A549 (cell line): ENCODE data around the gene FGD2.
"Not testable (repeated sequence)": the region's sequence is repeated elsewhere in the genome, so short reads cannot be mapped to it uniquely, and the experiment has no call there.

Source experiments
- CEBPB ChIP-seq, 2 experiments: fragments of >200 bp in 1 of 2; sonication (Bioruptor Twin) in 1 of 2; formaldehyde crosslinking in 1 of 2; IDR thresholded peaks; 2 replicates each; pipeline ENCODE4 v1.6.1; 2012 to 2016
- EP300 ChIP-seq, 2 experiments: fragments of >200 bp; sonication (Bioruptor Twin); formaldehyde crosslinking; IDR thresholded peaks; 2 replicates in 1 of 2; 3 replicates in 1 of 2; pipeline ENCODE4 v1.6.1; 2016 to 2017
- HDAC2 ChIP-seq: fragments of 200-600 bp; sonication (generic); IDR thresholded peaks from 2 replicates; pipeline ENCODE4 v1.6.1; 2016
- HOXA7 ChIP-seq: fragments of 250-450 bp; sonication (Bioruptor Pico); IDR thresholded peaks from 2 replicates; pipeline ENCODE4 v1.5.0; 2020; ENCODE audit warnings: mild to moderate bottlenecking, moderate library complexity
- KDM1A ChIP-seq: fragments of 200-600 bp; sonication (generic); IDR thresholded peaks from 2 replicates; pipeline ENCODE4 v1.6.1; 2016; ENCODE audit warnings: low read depth, mild to moderate bottlenecking
- MAFK ChIP-seq: fragments of 450-650 bp; IDR thresholded peaks from 2 replicates; pipeline ENCODE4 v1.6.1; 2014; ENCODE audit not compliant: partially characterized antibody
- RAD21 ChIP-seq, 2 experiments: fragments of >200 bp in 1 of 2; sonication (Bioruptor Twin) in 1 of 2; formaldehyde crosslinking in 1 of 2; IDR thresholded peaks in 1 of 2; conservative IDR thresholded peaks in 1 of 2; 2 replicates in 1 of 2; 3 replicates in 1 of 2; pipeline ENCODE4 v1.6.1; 2012 to 2018; ENCODE audit warnings: inconsistent platforms in 1 of 2
- SREBF2 ChIP-seq: fragments of 450-650 bp; IDR thresholded peaks from 2 replicates; pipeline ENCODE4 v1.6.1; 2014; ENCODE audit warnings: mild to moderate bottlenecking, moderate library complexity
- TF ChIP-seq, protein P1 (sequence below): fragments of 450-650 bp; IDR thresholded peaks from 2 replicates; pipeline ENCODE4 v1.6.1; 2014; ENCODE audit warnings: antibody characterized with exemption
- TF ChIP-seq, protein P2 (sequence below): fragments of >200 bp; sonication (Bioruptor Twin); formaldehyde crosslinking; IDR thresholded peaks from 3 replicates; pipeline ENCODE4 v1.5.1; 2016
- TF ChIP-seq, protein P3 (sequence below): IDR thresholded peaks from 2 replicates; pipeline ENCODE4 v1.6.1; 2012
- TF ChIP-seq, protein P4 (sequence below): fragments of 250-450 bp; sonication (Bioruptor Pico); IDR thresholded peaks from 2 replicates; pipeline ENCODE4 v1.5.0; 2021; ENCODE audit warnings: mild to moderate bottlenecking, moderate library complexity, borderline replicate concordance
- TF ChIP-seq, protein P5 (sequence below): IDR thresholded peaks from 2 replicates; pipeline ENCODE4 v1.6.1; 2012; ENCODE audit warnings: low read depth, borderline replicate concordance

DNA sequence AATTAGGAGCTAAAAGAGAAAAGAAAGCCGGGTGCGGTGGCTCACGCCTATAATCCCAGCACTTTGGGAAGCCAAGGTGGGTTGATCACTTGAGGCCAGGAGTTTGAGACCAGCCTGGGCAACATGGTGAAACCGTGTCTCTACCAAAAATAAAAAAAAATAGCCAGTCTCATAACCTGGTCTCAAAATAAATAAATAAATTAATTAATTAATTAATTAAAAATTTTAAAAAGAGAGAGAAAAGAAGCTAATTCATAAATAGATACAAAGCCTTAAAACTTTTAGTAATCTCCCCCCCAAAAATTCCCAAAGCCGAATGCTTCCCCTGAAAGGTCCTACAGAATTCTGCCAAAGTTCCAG, 53.5 kb downstream of the FGD2 start:
- not testable (repeated sequence) for TF ChIP-seq RAD21 (conservative IDR thresholded peaks at IDR 0.05 in 1 of 2, IDR thresholded peaks at IDR 0.05 in 1 of 2); KDM1A; HDAC2; HOXA7 (CRISPR knock-in tag); SREBF2; MAFK; CEBPB (IDR thresholded peaks at IDR 0.05); EP300 (IDR thresholded peaks at IDR 0.05)
- TF ChIP-seq, protein P1, sequence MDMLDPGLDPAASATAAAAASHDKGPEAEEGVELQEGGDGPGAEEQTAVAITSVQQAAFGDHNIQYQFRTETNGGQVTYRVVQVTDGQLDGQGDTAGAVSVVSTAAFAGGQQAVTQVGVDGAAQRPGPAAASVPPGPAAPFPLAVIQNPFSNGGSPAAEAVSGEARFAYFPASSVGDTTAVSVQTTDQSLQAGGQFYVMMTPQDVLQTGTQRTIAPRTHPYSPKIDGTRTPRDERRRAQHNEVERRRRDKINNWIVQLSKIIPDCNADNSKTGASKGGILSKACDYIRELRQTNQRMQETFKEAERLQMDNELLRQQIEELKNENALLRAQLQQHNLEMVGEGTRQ: not testable (repeated sequence)
- TF ChIP-seq, protein P2, sequence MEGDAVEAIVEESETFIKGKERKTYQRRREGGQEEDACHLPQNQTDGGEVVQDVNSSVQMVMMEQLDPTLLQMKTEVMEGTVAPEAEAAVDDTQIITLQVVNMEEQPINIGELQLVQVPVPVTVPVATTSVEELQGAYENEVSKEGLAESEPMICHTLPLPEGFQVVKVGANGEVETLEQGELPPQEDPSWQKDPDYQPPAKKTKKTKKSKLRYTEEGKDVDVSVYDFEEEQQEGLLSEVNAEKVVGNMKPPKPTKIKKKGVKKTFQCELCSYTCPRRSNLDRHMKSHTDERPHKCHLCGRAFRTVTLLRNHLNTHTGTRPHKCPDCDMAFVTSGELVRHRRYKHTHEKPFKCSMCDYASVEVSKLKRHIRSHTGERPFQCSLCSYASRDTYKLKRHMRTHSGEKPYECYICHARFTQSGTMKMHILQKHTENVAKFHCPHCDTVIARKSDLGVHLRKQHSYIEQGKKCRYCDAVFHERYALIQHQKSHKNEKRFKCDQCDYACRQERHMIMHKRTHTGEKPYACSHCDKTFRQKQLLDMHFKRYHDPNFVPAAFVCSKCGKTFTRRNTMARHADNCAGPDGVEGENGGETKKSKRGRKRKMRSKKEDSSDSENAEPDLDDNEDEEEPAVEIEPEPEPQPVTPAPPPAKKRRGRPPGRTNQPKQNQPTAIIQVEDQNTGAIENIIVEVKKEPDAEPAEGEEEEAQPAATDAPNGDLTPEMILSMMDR: not testable (repeated sequence)
- TF ChIP-seq, protein P3, sequence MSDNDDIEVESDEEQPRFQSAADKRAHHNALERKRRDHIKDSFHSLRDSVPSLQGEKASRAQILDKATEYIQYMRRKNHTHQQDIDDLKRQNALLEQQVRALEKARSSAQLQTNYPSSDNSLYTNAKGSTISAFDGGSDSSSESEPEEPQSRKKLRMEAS: not testable (repeated sequence)
- TF ChIP-seq, protein P4, sequence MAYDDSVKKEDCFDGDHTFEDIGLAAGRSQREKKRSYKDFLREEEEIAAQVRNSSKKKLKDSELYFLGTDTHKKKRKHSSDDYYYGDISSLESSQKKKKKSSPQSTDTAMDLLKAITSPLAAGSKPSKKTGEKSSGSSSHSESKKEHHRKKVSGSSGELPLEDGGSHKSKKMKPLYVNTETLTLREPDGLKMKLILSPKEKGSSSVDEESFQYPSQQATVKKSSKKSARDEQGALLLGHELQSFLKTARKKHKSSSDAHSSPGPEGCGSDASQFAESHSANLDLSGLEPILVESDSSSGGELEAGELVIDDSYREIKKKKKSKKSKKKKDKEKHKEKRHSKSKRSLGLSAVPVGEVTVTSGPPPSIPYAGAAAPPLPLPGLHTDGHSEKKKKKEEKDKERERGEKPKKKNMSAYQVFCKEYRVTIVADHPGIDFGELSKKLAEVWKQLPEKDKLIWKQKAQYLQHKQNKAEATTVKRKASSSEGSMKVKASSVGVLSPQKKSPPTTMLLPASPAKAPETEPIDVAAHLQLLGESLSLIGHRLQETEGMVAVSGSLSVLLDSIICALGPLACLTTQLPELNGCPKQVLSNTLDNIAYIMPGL: not testable (repeated sequence)
- TF ChIP-seq, protein P5, sequence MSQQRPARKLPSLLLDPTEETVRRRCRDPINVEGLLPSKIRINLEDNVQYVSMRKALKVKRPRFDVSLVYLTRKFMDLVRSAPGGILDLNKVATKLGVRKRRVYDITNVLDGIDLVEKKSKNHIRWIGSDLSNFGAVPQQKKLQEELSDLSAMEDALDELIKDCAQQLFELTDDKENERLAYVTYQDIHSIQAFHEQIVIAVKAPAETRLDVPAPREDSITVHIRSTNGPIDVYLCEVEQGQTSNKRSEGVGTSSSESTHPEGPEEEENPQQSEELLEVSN: not testable (repeated sequence)
